ENCODE measurements around the gene S100A7A. TPM values are rescaled to one million over a fixed set of nuclear protein-coding genes. Genes with fewer than 3 reads are reported as not detected.
"Not testable (repeated sequence)": the region's sequence is repeated elsewhere in the genome, so short reads cannot be mapped to it uniquely, and the experiment has no call there.

S100A7A gene
- polyA plus RNA-seq, 2 donors: 0.02 to 1.3 TPM

- Histone ChIP-seq H3K9me3 (ENCODE audit: control insufficient read depth in 2 of 2, insufficient read depth in 1 of 2, low read depth in 1 of 2, low read length in 1 of 2) (peaks cover 0 to 8% of the 10 kb centered on the region in 2 donors), H3K36me3 (ENCODE audit: control insufficient read depth in 2 of 2, insufficient read depth in 2 of 2, low read length in 1 of 2) (no peaks in the 10 kb centered on the region), H3K4me3 (ENCODE audit: low read depth in 1 of 2, low read length in 2 of 2) (no peak overlapping the region), H3K27me3 (ENCODE audit: control insufficient read depth in 1 of 2, insufficient read depth in 2 of 2, low read length in 2 of 2) (no peaks in the 10 kb centered on the region), H3K27ac (ENCODE audit: low read depth in 2 of 2, low read length in 1 of 2) (no peak overlapping the region), H3K4me1 (ENCODE audit: control insufficient read depth in 2 of 2, insufficient read depth in 2 of 2, low read length in 1 of 2) (no peaks in the 10 kb centered on the region)
- 44 to 46% methylated on average over 9 of the region's 9 CpGs for WGBS, 2 donors
Measured at GRCh38 chr1:153441238-153441755, 25.0 kb downstream of the S100A7A start.

GRCh38 chr1:153443486-153443885, 27.2 kb downstream of the S100A7A start:
- Histone ChIP-seq H3K36me3 (ENCODE audit: control insufficient read depth in 2 of 2, insufficient read depth in 2 of 2, low read length in 1 of 2) (no peaks in the 10 kb centered on the region), H3K27ac (ENCODE audit: low read depth in 2 of 2, low read length in 1 of 2) (no peak overlapping the region), H3K4me1 (ENCODE audit: control insufficient read depth in 2 of 2, insufficient read depth in 2 of 2, low read length in 1 of 2) (no peaks in the 10 kb centered on the region), H3K9me3 (ENCODE audit: control insufficient read depth in 2 of 2, insufficient read depth in 1 of 2, low read depth in 1 of 2, low read length in 1 of 2) (peaks cover 0 to 7% of the 10 kb centered on the region in 2 donors), H3K27me3 (ENCODE audit: control insufficient read depth in 1 of 2, insufficient read depth in 2 of 2, low read length in 2 of 2) (no peaks in the 10 kb centered on the region), H3K4me3 (ENCODE audit: low read depth in 1 of 2, low read length in 2 of 2) (no peak overlapping the region)
- 49 to 60% methylated on average over 4 of the region's 4 CpGs for WGBS, 2 donors

DNA sequence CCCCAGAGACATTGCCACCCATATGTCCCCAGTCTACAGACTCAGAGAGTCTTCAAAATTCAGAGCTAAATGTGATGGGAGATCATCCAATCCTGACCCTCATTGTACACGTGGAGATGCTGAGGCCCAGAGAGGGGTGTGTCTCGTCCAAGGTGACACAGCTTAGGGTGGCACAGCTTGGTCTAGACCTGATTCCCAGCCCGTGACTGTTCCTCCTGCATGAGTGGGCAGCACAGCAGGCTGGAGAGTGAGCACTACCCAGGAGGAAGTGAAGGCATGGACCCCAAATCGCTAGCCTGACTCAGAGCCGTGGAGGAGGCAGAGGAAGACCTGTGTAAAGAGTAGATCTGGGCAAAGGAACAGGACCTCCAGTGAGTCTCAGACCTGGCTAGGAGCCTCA, 27.8 kb downstream of the S100A7A start:
- Histone ChIP-seq H3K36me3 (ENCODE audit: control insufficient read depth in 2 of 2, insufficient read depth in 2 of 2, low read length in 1 of 2) (no peaks in the 10 kb centered on the region), H3K9me3 (ENCODE audit: control insufficient read depth in 2 of 2, insufficient read depth in 1 of 2, low read depth in 1 of 2, low read length in 1 of 2) (peaks cover 0 to 7% of the 10 kb centered on the region in 2 donors), H3K27ac (ENCODE audit: low read depth in 2 of 2, low read length in 1 of 2) (no peak overlapping the region), H3K27me3 (ENCODE audit: control insufficient read depth in 1 of 2, insufficient read depth in 2 of 2, low read length in 2 of 2) (no peaks in the 10 kb centered on the region), H3K4me1 (ENCODE audit: control insufficient read depth in 2 of 2, insufficient read depth in 2 of 2, low read length in 1 of 2) (no peaks in the 10 kb centered on the region), H3K4me3 (ENCODE audit: low read depth in 1 of 2, low read length in 2 of 2) (no peak overlapping the region)
- WGBS, 2 donors: 62 to 67% methylated on average over 5 of the region's 5 CpGs

DNA sequence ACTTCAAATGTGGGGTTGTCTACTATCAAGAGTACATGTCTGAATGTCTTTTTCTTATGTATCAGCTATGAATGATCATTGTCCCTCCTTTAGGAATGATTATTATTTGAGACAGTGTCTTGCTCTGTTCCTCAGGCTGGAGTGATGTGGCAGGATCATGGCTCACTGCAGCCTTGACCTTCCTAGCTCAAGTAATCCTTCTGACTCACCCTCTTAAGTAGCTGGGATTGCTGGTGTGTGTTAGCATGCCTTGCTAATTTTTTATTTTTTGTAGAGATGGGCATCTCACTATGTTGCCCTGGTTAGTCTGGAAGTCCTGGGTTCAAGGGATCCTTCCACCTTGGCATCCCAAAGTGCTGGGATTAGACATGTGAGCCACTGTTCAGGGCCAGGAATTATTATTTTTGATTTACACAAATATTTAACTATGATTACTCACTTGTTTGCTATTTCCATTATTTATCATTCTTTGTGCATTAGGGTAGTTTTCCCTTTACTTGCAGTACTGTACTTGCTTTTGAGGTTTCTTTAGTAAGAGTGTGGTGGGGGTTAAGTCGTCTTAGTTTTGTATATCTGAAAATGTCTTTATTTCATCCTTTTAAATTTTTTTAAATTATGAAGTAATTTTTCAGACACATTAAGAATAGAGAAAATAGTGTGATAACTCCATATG, 31.3 kb downstream of the S100A7A start:
- WGBS, 2 donors: 80 to 84% methylated on average over 1 of the region's 1 CpG
- Histone ChIP-seq H3K4me1 (ENCODE audit: control insufficient read depth in 2 of 2, insufficient read depth in 2 of 2, low read length in 1 of 2) (no peaks in the 10 kb centered on the region), H3K27me3 (ENCODE audit: control insufficient read depth in 1 of 2, insufficient read depth in 2 of 2, low read length in 2 of 2) (peaks cover 0 to 2% of the 10 kb centered on the region in 2 donors), H3K27ac (ENCODE audit: low read depth in 2 of 2, low read length in 1 of 2) (no peak overlapping the region), H3K36me3 (ENCODE audit: control insufficient read depth in 2 of 2, insufficient read depth in 2 of 2, low read length in 1 of 2) (no peaks in the 10 kb centered on the region), H3K4me3 (ENCODE audit: low read depth in 1 of 2, low read length in 2 of 2) (no peak overlapping the region), H3K9me3 (ENCODE audit: control insufficient read depth in 2 of 2, insufficient read depth in 1 of 2, low read depth in 1 of 2, low read length in 1 of 2) (peaks cover 0 to 7% of the 10 kb centered on the region in 2 donors)

- not testable (repeated sequence) for H3K4me1 ChIP-seq (ENCODE audit: control insufficient read depth in 2 of 2, insufficient read depth in 2 of 2, low read length in 1 of 2); H3K9me3 ChIP-seq (ENCODE audit: control insufficient read depth in 2 of 2, insufficient read depth in 1 of 2, low read depth in 1 of 2, low read length in 1 of 2); H3K4me3 ChIP-seq (ENCODE audit: low read depth in 1 of 2, low read length in 2 of 2); H3K36me3 ChIP-seq (ENCODE audit: control insufficient read depth in 2 of 2, insufficient read depth in 2 of 2, low read length in 1 of 2); H3K27me3 ChIP-seq (ENCODE audit: control insufficient read depth in 1 of 2, insufficient read depth in 2 of 2, low read length in 2 of 2); H3K27ac ChIP-seq (ENCODE audit: low read depth in 2 of 2, low read length in 1 of 2)
- WGBS, 2 donors: 85 to 86% methylated on average over 4 of the region's 4 CpGs
Measured at GRCh38 chr1:153448851-153449250, 32.5 kb downstream of the S100A7A start.

DNA sequence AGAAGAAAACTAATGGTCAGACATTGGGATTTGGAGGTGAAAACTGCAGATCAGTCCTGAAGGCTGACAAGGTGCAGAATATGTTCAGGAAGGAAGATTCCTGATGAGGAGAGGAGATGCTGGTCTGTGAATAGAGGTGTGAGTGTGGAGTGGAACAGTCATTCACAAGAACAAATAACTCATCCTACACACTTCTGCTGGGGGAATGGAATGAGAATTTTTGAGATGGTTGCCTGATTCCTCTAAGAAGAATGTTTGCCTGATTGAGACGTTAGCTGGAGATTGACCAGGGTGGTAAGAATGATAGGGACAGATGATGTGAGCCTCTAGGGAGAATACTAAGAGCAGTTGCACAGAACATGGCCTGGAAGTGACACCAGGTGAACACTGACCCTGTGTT, 40.1 kb downstream of the S100A7A start:
- Histone ChIP-seq H3K27ac (ENCODE audit: low read depth in 2 of 2, low read length in 1 of 2) (no peak overlapping the region), H3K4me3 (ENCODE audit: low read depth in 1 of 2, low read length in 2 of 2) (no peak overlapping the region), H3K27me3 (ENCODE audit: control insufficient read depth in 1 of 2, insufficient read depth in 2 of 2, low read length in 2 of 2) (no peaks in the 10 kb centered on the region), H3K4me1 (ENCODE audit: control insufficient read depth in 2 of 2, insufficient read depth in 2 of 2, low read length in 1 of 2) (peaks cover 0 to 2% of the 10 kb centered on the region in 2 donors), H3K9me3 (ENCODE audit: control insufficient read depth in 2 of 2, insufficient read depth in 1 of 2, low read depth in 1 of 2, low read length in 1 of 2) (no peaks in the 10 kb centered on the region), H3K36me3 (ENCODE audit: control insufficient read depth in 2 of 2, insufficient read depth in 2 of 2, low read length in 1 of 2) (no peaks in the 10 kb centered on the region)
- 48 to 68% methylated on average over 1 of the region's 1 CpG for WGBS, 2 donors

- Histone ChIP-seq H3K27ac (ENCODE audit: low read depth in 2 of 2, low read length in 1 of 2) (no peak overlapping the region), H3K4me1 (ENCODE audit: control insufficient read depth in 2 of 2, insufficient read depth in 2 of 2, low read length in 1 of 2) (peaks cover 0 to 2% of the 10 kb centered on the region in 2 donors), H3K4me3 (ENCODE audit: low read depth in 1 of 2, low read length in 2 of 2) (no peak overlapping the region), H3K9me3 (ENCODE audit: control insufficient read depth in 2 of 2, insufficient read depth in 1 of 2, low read depth in 1 of 2, low read length in 1 of 2) (no peaks in the 10 kb centered on the region), H3K27me3 (ENCODE audit: control insufficient read depth in 1 of 2, insufficient read depth in 2 of 2, low read length in 2 of 2) (no peaks in the 10 kb centered on the region), H3K36me3 (ENCODE audit: control insufficient read depth in 2 of 2, insufficient read depth in 2 of 2, low read length in 1 of 2) (no peaks in the 10 kb centered on the region)
- WGBS, 2 donors: 74 to 86% methylated on average over 2 of the region's 2 CpGs
Measured at GRCh38 chr1:153459655-153460054, 43.3 kb downstream of the S100A7A start.

DNA sequence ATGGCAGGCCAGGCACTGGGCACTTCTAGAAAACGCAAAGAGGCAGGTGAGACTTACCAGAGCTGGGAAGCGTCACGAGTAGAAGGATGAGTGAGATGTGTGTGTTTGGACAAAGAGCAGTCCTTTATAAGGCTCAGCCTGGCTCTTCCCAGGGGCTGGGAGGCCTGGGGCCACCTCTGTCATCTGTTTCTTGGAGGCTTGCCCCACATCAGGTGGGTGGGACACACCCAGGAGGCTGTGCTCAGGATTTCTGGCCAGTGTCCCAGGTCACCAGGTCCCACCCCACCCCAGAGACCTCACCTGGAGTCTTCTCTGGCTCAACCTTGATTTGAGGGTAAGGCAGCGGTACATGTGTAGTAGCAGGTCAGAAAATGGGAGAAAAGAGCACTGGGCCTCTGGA, 44.2 kb downstream of the S100A7A start, which contains the start of gene S100A7:
TSS of gene S100A7 (minus strand) at position 101 of the 400 bp plus-strand sequence. CDS start 1,638 bp downstream, outside the sequence.
- Histone ChIP-seq H3K27ac (ENCODE audit: low read depth in 2 of 2, low read length in 1 of 2) (no peak within 1 kb of the TSS), H3K4me1 (ENCODE audit: control insufficient read depth in 2 of 2, insufficient read depth in 2 of 2, low read length in 1 of 2) (peaks cover 0 to 2% of the 10 kb centered on the region in 2 donors), H3K27me3 (ENCODE audit: control insufficient read depth in 1 of 2, insufficient read depth in 2 of 2, low read length in 2 of 2) (no peaks in the 10 kb centered on the region), H3K4me3 (ENCODE audit: low read depth in 1 of 2, low read length in 2 of 2) (no peak within 1 kb of the TSS), H3K9me3 (ENCODE audit: control insufficient read depth in 2 of 2, insufficient read depth in 1 of 2, low read depth in 1 of 2, low read length in 1 of 2) (no peaks in the 10 kb centered on the region), H3K36me3 (ENCODE audit: control insufficient read depth in 2 of 2, insufficient read depth in 2 of 2, low read length in 1 of 2) (no peaks in the 10 kb centered on the region)
- 81% methylated on average over 4 of the region's 4 CpGs for WGBS, 2 donors

GRCh38 chr1:153462741-153463140, 46.4 kb downstream of the S100A7A start:
- not testable (repeated sequence) for H3K9me3 ChIP-seq (ENCODE audit: control insufficient read depth in 2 of 2, insufficient read depth in 1 of 2, low read depth in 1 of 2, low read length in 1 of 2); H3K27me3 ChIP-seq (ENCODE audit: control insufficient read depth in 1 of 2, insufficient read depth in 2 of 2, low read length in 2 of 2); H3K4me1 ChIP-seq (ENCODE audit: control insufficient read depth in 2 of 2, insufficient read depth in 2 of 2, low read length in 1 of 2); H3K4me3 ChIP-seq (ENCODE audit: low read depth in 1 of 2, low read length in 2 of 2); H3K36me3 ChIP-seq (ENCODE audit: control insufficient read depth in 2 of 2, insufficient read depth in 2 of 2, low read length in 1 of 2); H3K27ac ChIP-seq (ENCODE audit: low read depth in 2 of 2, low read length in 1 of 2)

Data from esophagus (tissue), 2 donors.